H1 (cell line): Measurements from ENCODE around the gene ACY1.
"Not testable (repeated sequence)": the region's sequence is repeated elsewhere in the genome, so short reads cannot be mapped to it uniquely, and the experiment has no call there.

ENCODE experiments used
- CBX5 ChIP-seq: fragments of 300-800, 300-1000 bp; sonication (generic); IDR thresholded peaks from 2 replicates; pipeline ENCODE4 v1.7.1; 2016; ENCODE audit warnings: antibody characterized with exemption, low read length, low read depth
- CTCF ChIP-seq, 3 experiments: IDR thresholded peaks; 1 replicate in 2 of 3; 2 replicates in 1 of 3; pipeline versions ENCODE4 v1.5.1 to v1.6.1; 2011; ENCODE audit warnings: low read length in 3 of 3, mild to moderate bottlenecking in 3 of 3, inconsistent platforms in 2 of 3, low read depth in 1 of 3, moderate library complexity in 1 of 3; ENCODE audit not compliant: insufficient read depth in 1 of 3; ENCODE audit errors: control extremely low read depth in 1 of 3
- GABPA ChIP-seq: IDR thresholded peaks from 2 replicates; pipeline ENCODE4 v1.6.1; 2011; ENCODE audit warnings: mild to moderate bottlenecking, low read length, moderate library complexity, borderline replicate concordance; ENCODE audit not compliant: insufficient read depth
- GTF2F1 ChIP-seq: IDR thresholded peaks from 2 replicates; pipeline ENCODE4 v1.6.1; 2012; ENCODE audit warnings: low read depth, low read length, improper control_type of control experiment, borderline replicate concordance
- HDAC6 ChIP-seq: IDR thresholded peaks from one replicate; pipeline ENCODE4 v1.7.1; 2012; ENCODE audit warnings: low read depth, mild to moderate bottlenecking, inconsistent platforms, low read length, moderate library complexity
- MAX ChIP-seq: IDR thresholded peaks from 2 replicates; pipeline ENCODE4 v1.6.1; 2012; ENCODE audit warnings: inconsistent platforms
- POLR2A ChIP-seq, 2 experiments: IDR thresholded peaks; 1 replicate in 1 of 2; 2 replicates in 1 of 2; pipeline ENCODE4 v1.6.1; 2011; ENCODE audit warnings: low read depth in 2 of 2, low read length in 2 of 2, mild to moderate bottlenecking in 2 of 2; ENCODE audit errors: control extremely low read depth in 1 of 2
- POLR2AphosphoS5 ChIP-seq: IDR thresholded peaks from 2 replicates; pipeline ENCODE4 v1.6.1; 2011; ENCODE audit warnings: low read depth, low read length
- POU5F1 ChIP-seq: IDR thresholded peaks from 2 replicates; pipeline ENCODE4 v1.6.1; 2011; ENCODE audit warnings: low read depth, mild to moderate bottlenecking, low read length, moderate library complexity
- SIX5 ChIP-seq: IDR thresholded peaks from 2 replicates; pipeline ENCODE4 v1.6.1; 2011; ENCODE audit warnings: mild to moderate bottlenecking, low read depth, low read length
- TAF1 ChIP-seq: IDR thresholded peaks from 2 replicates; pipeline ENCODE4 v1.6.1; 2011; ENCODE audit warnings: mild to moderate bottlenecking, low read depth, low read length

GRCh38 chr3:52033748-52034147 lies 50.4 kb downstream of the ACY1 start:
- TF ChIP-seq MAX; CTCF (IDR thresholded peaks at IDR 0.05; ENCODE audit: control extremely low read depth in 1 of 3, insufficient read depth in 1 of 3, low read depth in 1 of 3, low read length in 3 of 3); POLR2AphosphoS5; POLR2A (IDR thresholded peaks at IDR 0.05; ENCODE audit: control extremely low read depth in 1 of 2, low read depth in 2 of 2, low read length in 2 of 2); CBX5; TAF1; POU5F1; HDAC6; GABPA; SIX5; GTF2F1: not testable (repeated sequence)
